GM12892 (cell line): ENCODE measurements around the gene KIAA0825.
"Not testable (repeated sequence)": the region's sequence is repeated elsewhere in the genome, so short reads cannot be mapped to it uniquely, and the experiment has no call there.

Experiments used
- DNase-seq: peaks from one replicate; pipeline ENCODE4 v3.0.0; 2011; ENCODE audit not compliant: insufficient read length
- FAIRE-seq: peaks from 2 replicates; lab custom pipeline; 2011; peaks lifted over from hg19 to GRCh38; lab: Jason Lieb, UNC
- POLR2A ChIP-seq: IDR thresholded peaks from 2 replicates; pipeline ENCODE4 v1.6.1; 2011; ENCODE audit warnings: low read depth, low read length, control low read depth
- POLR2AphosphoS5 ChIP-seq: IDR thresholded peaks from 2 replicates; pipeline ENCODE4 v1.6.1; 2011; ENCODE audit warnings: low read depth, low read length, control low read depth
- TAF1 ChIP-seq: IDR thresholded peaks from 2 replicates; pipeline ENCODE4 v1.6.1; 2011; ENCODE audit warnings: low read depth, mild to moderate bottlenecking, control low read depth, low read length, borderline replicate concordance

KIAA0825 gene

GRCh38 chr5:94157704-94158539, 460.5 kb downstream of the KIAA0825 start:
- TF ChIP-seq POLR2AphosphoS5 (no peak), POLR2A (no peak), TAF1 (no peak)
- DNase-seq (no peak), FAIRE-seq (no peak)

DNA sequence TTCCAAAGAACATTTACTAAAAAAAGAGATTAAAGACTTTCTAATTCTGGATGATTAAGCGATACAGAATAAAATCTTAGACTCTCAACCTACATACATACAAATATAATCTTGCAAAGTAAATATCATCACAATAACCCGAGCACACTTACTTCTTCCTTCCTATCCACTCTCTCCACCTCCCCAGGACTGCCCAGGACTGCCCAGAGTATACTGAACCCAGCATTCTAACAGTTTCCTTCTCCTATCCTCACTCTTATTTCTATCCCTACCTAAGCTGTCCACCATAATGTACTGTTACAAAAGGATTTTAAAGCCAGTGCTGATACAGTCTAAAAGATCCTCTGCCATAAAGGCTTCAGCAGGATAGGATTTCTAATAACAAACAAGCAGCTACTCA, 463.7 kb downstream of the KIAA0825 start:
- TF ChIP-seq POLR2A (no peak), POLR2AphosphoS5 (no peak), TAF1 (no peak)
- DNase-seq (no peak), FAIRE-seq (no peak)

GRCh38 chr5:94153736-94154450, 464.5 kb downstream of the KIAA0825 start:
- FAIRE-seq (no peak), DNase-seq (no peak)
- TF ChIP-seq POLR2A (no peak), TAF1 (no peak), POLR2AphosphoS5 (no peak)

GRCh38 chr5:94143621-94144020, 474.8 kb downstream of the KIAA0825 start:
- not testable (repeated sequence) for DNase-seq, FAIRE-seq

- FAIRE-seq (no peak), DNase-seq (no peak)
- TF ChIP-seq TAF1 = no peak
- no peak for TF ChIP-seq POLR2AphosphoS5
- no peak for TF ChIP-seq POLR2A
Observed at GRCh38 chr5:94140300-94140699, 478.1 kb downstream of the KIAA0825 start.

DNA sequence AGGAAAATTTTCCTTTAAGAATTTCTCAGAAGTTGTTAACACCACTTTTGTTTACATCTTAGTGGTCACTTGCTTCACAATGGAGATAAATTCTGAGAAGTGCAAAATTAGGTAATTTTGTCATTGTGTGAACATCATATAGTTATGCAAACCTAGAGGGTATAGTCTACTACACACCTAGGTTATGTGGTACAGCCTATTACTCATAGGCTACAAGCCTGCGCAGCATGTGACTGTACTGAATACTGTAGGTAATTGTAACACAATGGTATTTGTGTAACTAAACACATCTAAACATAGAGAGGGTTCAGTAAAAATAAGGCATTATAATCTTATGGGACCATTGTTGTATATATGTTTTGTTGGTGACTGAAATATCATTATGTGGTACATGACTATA, 488.3 kb downstream of the KIAA0825 start:
- TF ChIP-seq POLR2AphosphoS5 (no peak), TAF1 (no peak), POLR2A (no peak)
- FAIRE-seq (no peak), DNase-seq (no peak)

DNA sequence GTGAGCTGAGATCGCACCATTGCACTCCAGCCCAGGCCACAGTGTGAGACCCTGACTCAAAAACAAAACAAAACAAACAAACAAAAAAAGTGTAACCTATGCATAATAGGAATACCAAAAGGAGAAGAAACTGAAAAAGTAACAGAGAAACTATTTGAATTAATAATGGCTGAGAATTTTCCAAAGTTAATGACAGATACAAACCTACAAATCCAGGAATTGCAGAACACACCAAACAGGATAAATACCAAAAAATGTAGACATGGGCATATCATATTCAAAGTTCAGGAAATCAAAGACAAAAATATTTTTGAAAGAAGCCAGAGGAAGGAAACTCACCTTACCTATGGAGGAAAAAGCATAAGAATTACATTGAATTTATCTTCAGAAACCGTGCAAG, 493.3 kb downstream of the KIAA0825 start:
- DNase-seq (no peak), FAIRE-seq (no peak)
- TF ChIP-seq POLR2A (no peak), POLR2AphosphoS5 (no peak), TAF1 (no peak)

DNA sequence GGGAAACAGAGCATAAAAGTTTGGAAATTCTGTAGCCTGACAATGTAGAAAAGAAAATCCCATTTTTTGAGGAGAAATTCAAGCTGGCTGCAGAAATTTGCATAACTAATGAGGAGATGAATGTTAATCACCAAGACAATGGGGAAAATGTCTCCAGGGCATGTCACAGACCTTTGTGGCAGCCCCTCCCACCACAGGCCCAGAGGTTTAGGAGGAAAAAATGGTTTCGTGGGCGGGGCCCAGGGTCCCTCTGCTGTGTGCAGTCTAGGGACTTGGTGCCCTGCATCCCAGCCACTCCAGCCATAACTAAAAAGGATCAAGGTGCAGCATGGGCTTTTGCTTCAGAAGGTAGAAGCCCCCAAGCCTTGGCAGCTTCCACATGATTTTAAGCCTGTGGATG, 502.1 kb downstream of the KIAA0825 start:
- FAIRE-seq = not testable (repeated sequence)

GRCh38 chr5:94113087-94113486, 505.3 kb downstream of the KIAA0825 start:
- FAIRE-seq (no peak), DNase-seq (no peak)
- TF ChIP-seq POLR2A = no peak
- no peak for TF ChIP-seq POLR2AphosphoS5

More for the DNA sequence above, 502.1 kb downstream of the KIAA0825 start:
- DNase-seq = not testable (repeated sequence)

GRCh38 chr5:94111209-94112004, 507.0 kb downstream of the KIAA0825 start:
- FAIRE-seq = peak; percentile 96
- TF ChIP-seq POLR2A (peak; percentile 58), TAF1 (no peak), POLR2AphosphoS5 (peak; percentile 61)
- peak; percentile 68 for DNase-seq

DNA sequence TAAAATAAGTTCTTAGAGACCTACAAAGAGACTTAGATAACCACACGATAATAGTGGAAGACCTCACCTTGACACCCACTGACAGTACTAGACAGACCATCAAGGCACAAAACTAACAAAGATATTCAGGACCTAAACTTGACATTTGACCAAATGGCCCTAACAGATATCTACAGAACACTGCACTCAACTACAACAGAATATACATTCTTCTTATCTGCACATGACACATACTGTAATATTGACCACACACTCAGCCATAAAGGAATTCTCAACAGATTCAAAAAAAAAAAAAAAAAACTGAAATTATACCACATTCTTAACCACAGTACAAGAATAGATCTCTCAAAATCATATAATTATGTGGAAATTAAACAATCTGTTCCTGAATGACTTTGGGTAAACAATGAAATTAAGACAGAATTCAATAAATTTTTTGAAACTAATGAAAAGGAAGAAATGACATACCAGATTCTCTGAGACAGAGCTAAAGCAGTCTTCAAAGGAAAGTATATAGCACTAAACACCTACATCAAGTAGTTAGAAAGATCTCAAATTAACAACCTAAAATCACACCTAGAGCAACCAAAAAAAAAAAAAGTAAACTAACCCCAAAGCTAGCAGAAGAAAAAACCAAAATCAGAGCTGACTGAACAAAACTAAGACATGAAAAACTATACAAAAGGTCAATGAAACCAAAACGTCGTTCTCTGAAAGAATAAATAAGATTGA, 514.7 kb downstream of the KIAA0825 start:
- no peak for DNase-seq
- no peak for FAIRE-seq

More for the DNA sequence above, 514.7 kb downstream of the KIAA0825 start:
- TF ChIP-seq TAF1 (no peak), POLR2AphosphoS5 (no peak), POLR2A (no peak)
